ENCODE results near the gene CUEDC1. TPM values are rescaled to one million over a fixed set of nuclear protein-coding genes. Genes with fewer than 3 reads are reported as not detected.
"Not testable (repeated sequence)": the region's sequence is repeated elsewhere in the genome, so short reads cannot be mapped to it uniquely, and the experiment has no call there.

The CUEDC1 gene
- total RNA-seq, 8 experiments from 2014 or later: 6.9 to 37.4 (median 16.3) TPM

DNA sequence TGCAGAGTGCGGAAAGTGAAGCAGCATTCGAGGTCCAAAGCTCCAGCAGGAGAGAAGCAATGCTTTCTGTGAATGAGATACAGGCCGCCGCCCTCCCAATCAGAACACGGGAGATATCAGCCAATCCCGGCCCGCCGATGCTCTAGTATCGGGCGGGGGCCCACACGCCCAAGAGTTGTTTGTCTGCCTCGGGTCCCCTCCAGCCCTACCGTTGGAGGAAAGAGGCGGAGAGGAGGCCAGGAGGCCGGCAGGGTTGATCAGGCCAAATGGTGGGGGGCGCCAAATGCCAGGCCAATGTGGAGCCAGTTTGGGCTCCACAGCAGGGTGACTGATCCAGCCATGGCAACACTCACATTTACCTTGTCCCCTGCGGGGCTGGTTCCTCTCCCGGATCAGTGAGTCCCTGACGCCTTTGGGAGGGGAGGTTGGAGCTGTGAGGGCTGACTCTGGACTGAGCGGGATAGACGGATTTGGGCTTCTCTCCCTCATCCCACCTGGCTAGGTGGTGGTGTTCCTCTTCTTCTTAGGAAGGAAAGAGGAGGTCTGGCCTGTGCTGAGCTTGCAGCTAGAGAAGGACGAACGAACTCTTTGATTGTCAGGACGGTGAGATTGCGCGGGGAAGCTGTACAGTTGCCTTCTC is 10.4 kb upstream of the CUEDC1 start:
- Histone ChIP-seq H3K4me3 (no peak overlapping the region), H3K27ac (no peak overlapping the region), H3K4me1 (replicated peaks in 1 of 2) (no peaks in the 10 kb centered on the region)
- in situ Hi-C loops (cut with MboI; ENCODE audit: low pct_unique_long_range_greater_than_20kb in 2 of 9, low sequenced_read_pairs in 9 of 9, unreplicated experiment in 9 of 9): no loop called here
- WGBS, 10 experiments: 80 to 100% (median 91%) methylated on average over 1 to 18 of the region's 26 CpGs; no CpG with 5 or more reads in 4 of the 10 experiments
- ATAC-seq (replicated peaks in 6 of 8): no peak

DNA sequence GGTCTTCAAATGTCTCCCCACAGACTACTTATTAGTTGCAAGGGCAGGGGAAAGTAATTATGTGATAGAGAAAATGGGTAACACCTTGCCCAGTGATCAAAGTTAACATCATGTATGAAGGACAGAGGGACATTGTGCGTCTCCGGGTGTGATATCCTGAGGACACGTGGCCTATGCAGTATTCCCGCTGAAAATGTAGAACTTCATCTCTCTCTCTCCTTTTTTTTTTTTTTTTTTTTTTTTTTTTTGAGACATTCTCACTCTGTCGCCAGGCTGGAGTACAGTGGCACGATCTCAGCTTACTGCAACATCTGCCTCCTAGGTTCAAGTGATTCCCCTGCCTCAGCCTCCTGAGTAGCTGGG is 7.9 kb upstream of the CUEDC1 start:
- H3K4me3 ChIP-seq: no peak overlapping the region
- no peaks in the 10 kb centered on the region for H3K4me1 ChIP-seq (replicated peaks in 1 of 2)
- ATAC-seq (replicated peaks in 6 of 8): no peak
- no peak overlapping the region for H3K27ac ChIP-seq
- 60 to 100% (median 88%) methylated on average over 1 to 4 of the region's 6 CpGs; no CpG with 5 or more reads in 3 of the 10 experiments for WGBS, 10 experiments
- in situ Hi-C loops (cut with MboI; ENCODE audit: low pct_unique_long_range_greater_than_20kb in 2 of 9, low sequenced_read_pairs in 9 of 9, unreplicated experiment in 9 of 9): no loop called here

DNA sequence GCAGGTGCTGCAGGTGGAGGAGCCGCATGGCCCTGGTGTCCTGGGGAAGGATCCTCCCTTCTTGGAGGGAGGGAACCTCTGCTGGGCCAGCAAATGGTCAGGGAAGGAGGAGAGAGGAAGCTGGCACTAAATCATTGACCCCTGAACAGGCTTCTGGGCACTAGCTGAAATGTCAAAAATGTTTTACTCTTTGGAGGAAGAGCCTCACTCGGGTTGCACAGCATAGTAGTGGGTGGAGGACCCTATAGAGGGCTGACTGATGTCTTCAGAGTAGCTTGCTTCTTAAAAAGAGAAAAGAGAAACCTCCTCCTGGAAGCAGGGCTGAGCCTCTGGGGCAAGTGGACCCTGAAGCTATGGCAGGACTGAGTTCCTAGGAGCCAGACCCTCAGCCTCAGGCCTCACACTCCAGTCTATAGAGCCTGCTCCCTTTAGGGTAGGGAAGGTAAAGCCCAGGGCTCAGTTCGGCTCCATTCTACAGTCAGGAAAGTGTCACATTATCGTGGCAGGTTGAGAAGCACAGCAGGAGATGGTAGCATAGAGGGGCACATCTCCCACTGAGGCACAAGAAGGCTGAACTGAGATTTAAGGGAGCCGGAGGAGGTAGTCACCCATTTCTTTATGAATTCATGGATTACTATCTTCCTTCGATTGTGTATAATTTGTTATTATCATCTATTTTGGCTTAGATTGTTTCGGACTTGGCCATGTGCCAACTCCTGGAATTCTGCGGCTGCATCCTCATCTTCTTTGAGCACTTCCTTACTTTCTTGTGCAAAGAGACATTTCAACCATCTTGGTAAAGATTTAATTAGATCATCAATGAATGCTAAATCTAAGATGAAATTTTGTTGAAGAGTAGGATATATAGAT is 7.3 kb upstream of the CUEDC1 start:
- ATAC-seq (replicated peaks in 6 of 8): no peak
- WGBS, 10 experiments: 33 to 100% (median 81%) methylated on average over 2 to 5 of the region's 8 CpGs; no CpG with 5 or more reads in 1 of the 10 experiments
- no peaks in the 10 kb centered on the region for H3K4me1 ChIP-seq (replicated peaks in 1 of 2)
- H3K4me3 ChIP-seq: no peak overlapping the region
- H3K27ac ChIP-seq: no peak overlapping the region
- in situ Hi-C loops (cut with MboI; ENCODE audit: low pct_unique_long_range_greater_than_20kb in 2 of 9, low sequenced_read_pairs in 9 of 9, unreplicated experiment in 9 of 9): no loop called here

- Histone ChIP-seq H3K4me1 (replicated peaks in 1 of 2) (peaks cover 7 to 11% of the 10 kb centered on the region in 2 donors), H3K27ac (no peak overlapping the region), H3K4me3 (no peak overlapping the region)
- no peak for ATAC-seq (replicated peaks in 6 of 8)
- in situ Hi-C loops (cut with MboI; ENCODE audit: low pct_unique_long_range_greater_than_20kb in 2 of 9, low sequenced_read_pairs in 9 of 9, unreplicated experiment in 9 of 9): no loop called here
- WGBS, 10 experiments: 88 to 100% (median 100%) methylated on average over 1 to 3 of the region's 6 CpGs; no CpG with 5 or more reads in 5 of the 10 experiments
Measured at GRCh38 chr17:57959929-57960328, 4.7 kb upstream of the CUEDC1 start.

GRCh38 chr17:57958391-57958790 is 3.2 kb upstream of the CUEDC1 start:
- in situ Hi-C loops (cut with MboI; ENCODE audit: low pct_unique_long_range_greater_than_20kb in 2 of 9, low sequenced_read_pairs in 9 of 9, unreplicated experiment in 9 of 9); H3K27ac ChIP-seq; H3K4me3 ChIP-seq; ATAC-seq (replicated peaks in 6 of 8): not testable (repeated sequence)
- 58 to 100% (median 96%) methylated on average over 3 to 10 of the region's 15 CpGs; no CpG with 5 or more reads in 2 of the 10 experiments for WGBS, 10 experiments
- H3K4me1 ChIP-seq (replicated peaks in 1 of 2): peaks cover 12 to 20% of the 10 kb centered on the region in 2 donors

GRCh38 chr17:57957886-57958285 is 2.7 kb upstream of the CUEDC1 start:
- in situ Hi-C loops (cut with MboI; ENCODE audit: low pct_unique_long_range_greater_than_20kb in 2 of 9, low sequenced_read_pairs in 9 of 9, unreplicated experiment in 9 of 9): no loop called here
- ATAC-seq (replicated peaks in 6 of 8): no peak
- peaks cover 12 to 25% of the 10 kb centered on the region in 2 donors for H3K4me1 ChIP-seq (replicated peaks in 1 of 2)
- no peak overlapping the region for H3K27ac ChIP-seq
- H3K4me3 ChIP-seq: no peak overlapping the region
- WGBS, 10 experiments: 40 to 100% (median 90%) methylated on average over 1 to 3 of the region's 3 CpGs; no CpG with 5 or more reads in 3 of the 10 experiments

- H3K4me1 ChIP-seq (replicated peaks in 1 of 2): peaks cover 12 to 31% of the 10 kb centered on the region in 2 donors
- WGBS, 10 experiments: 100% methylated on average over 1 to 2 of the region's 8 CpGs; no CpG with 5 or more reads in 5 of the 10 experiments
- H3K4me3 ChIP-seq: no peak overlapping the region
- ATAC-seq (replicated peaks in 6 of 8): no peak
- in situ Hi-C loops (cut with MboI; ENCODE audit: low pct_unique_long_range_greater_than_20kb in 2 of 9, low sequenced_read_pairs in 9 of 9, unreplicated experiment in 9 of 9): no loop called here
- H3K27ac ChIP-seq: no peak overlapping the region
Measured at GRCh38 chr17:57957120-57957850, 2.1 kb upstream of the CUEDC1 start.

DNA sequence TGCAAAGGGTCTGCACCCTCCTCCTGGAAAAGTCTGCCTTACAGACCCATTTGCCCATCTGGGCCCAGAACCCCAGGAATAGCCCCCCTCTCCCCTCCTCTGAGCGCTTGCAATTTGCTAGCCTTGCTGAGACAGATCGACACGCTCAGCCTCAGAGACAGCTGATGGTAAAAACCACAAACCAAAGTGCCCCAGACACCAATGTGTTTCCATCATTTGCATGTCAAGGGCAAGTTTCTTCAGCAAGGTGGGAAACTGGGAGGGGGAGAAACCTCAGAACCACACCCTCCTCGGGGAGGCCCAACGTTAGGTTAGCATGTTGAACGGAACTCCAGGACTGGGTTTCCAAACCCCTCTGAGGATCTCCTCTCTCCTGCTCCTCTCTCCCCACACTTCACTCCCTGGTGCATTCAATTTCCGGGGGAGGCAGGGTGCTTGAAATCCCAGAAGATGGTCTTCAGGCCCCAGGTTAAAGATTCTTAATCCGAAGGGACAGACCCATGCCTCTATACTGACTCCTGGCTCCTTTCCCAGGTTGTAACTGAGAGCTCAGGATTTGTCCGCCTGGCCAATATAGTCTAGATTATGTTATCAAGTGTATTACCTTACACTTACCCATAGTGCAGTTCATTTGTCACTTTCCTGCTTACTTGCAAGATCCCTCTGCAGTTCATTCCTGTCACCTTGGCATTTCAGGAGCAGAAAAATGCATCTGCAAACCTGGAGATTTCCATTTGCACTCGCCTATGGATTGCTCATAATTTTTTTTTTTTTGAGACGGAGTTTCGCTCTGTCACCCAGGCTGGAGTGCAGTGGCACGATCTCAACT is 1.3 kb upstream of the CUEDC1 start:
- peak overlapping the region in 2 of 5 donors; percentile 66 to 80 for H3K4me3 ChIP-seq
- in situ Hi-C loops (cut with MboI; ENCODE audit: low pct_unique_long_range_greater_than_20kb in 2 of 9, low sequenced_read_pairs in 9 of 9, unreplicated experiment in 9 of 9): no loop called here
- WGBS, 10 experiments: 40 to 94% (median 73%) methylated on average over 1 to 7 of the region's 13 CpGs; no CpG with 5 or more reads in 2 of the 10 experiments
- H3K4me1 ChIP-seq (replicated peaks in 1 of 2): peaks cover 12 to 34% of the 10 kb centered on the region in 2 donors
- H3K27ac ChIP-seq: no peak overlapping the region
- no peak for ATAC-seq (replicated peaks in 6 of 8)

- H3K4me1 ChIP-seq (replicated peaks in 1 of 2): peaks cover 18 to 50% of the 10 kb centered on the region in 2 donors
- ATAC-seq (replicated peaks in 6 of 8): peak; percentile 49 to 75 (median 69)
- peak overlapping the region; percentile 66 to 91 (median 74) for H3K4me3 ChIP-seq
- peak overlapping the region; percentile 73 to 95 for H3K27ac ChIP-seq
- in situ Hi-C loops (cut with MboI; ENCODE audit: low pct_unique_long_range_greater_than_20kb in 2 of 9, low sequenced_read_pairs in 9 of 9, unreplicated experiment in 9 of 9): no loop called here
- WGBS, 10 experiments: 0 to 2% (median 0%) methylated on average over 1 to 6 of the region's 85 CpGs; no CpG with 5 or more reads in 7 of the 10 experiments
Measured at GRCh38 chr17:57954397-57955182, 622 bp downstream of the CUEDC1 start.

- in situ Hi-C loops (cut with MboI; ENCODE audit: low pct_unique_long_range_greater_than_20kb in 2 of 9, low sequenced_read_pairs in 9 of 9, unreplicated experiment in 9 of 9): no loop called here
- peak in 1 of 8 experiments; percentile 1 for ATAC-seq (replicated peaks in 6 of 8)
- Histone ChIP-seq H3K4me3 (peak overlapping the region; percentile 66 to 91 (median 74)), H3K4me1 (replicated peaks in 1 of 2) (peaks cover 18 to 52% of the 10 kb centered on the region in 2 donors), H3K27ac (peak overlapping the region in 1 of 2 donors; percentile 95)
- 42 to 100% (median 50%) methylated on average over 1 to 6 of the region's 13 CpGs; no CpG with 5 or more reads in 3 of the 10 experiments for WGBS, 10 experiments
Measured at GRCh38 chr17:57953705-57954396, 1.4 kb downstream of the CUEDC1 start.

DNA sequence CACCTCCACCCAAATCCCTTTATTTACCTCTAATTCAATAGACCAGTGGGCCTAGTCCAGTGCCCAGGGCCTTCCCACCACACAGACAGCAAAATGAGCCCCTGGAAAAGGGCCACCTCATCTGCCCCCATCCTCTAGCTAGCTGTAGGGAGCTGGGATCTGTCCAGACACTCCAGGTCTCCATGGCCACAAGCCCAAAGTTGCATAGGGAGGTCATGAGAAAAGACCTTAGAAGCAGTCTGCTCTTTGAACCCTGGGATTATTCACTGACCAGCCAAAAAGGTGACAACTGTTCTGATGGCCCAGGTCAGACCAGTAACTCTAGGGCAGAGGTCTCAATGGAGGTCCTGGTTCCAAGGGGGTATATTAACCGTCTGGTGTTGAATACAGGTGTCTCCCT is 2.0 kb downstream of the CUEDC1 start:
- Histone ChIP-seq H3K27ac (no peak overlapping the region), H3K4me1 (replicated peaks in 1 of 2) (peaks cover 18 to 58% of the 10 kb centered on the region in 2 donors), H3K4me3 (no peak overlapping the region)
- no peak for ATAC-seq (replicated peaks in 6 of 8)
- in situ Hi-C loops (cut with MboI; ENCODE audit: low pct_unique_long_range_greater_than_20kb in 2 of 9, low sequenced_read_pairs in 9 of 9, unreplicated experiment in 9 of 9): no loop called here
- 40 to 100% (median 72%) methylated on average over 1 of the region's 1 CpG; no CpG with 5 or more reads in 6 of the 10 experiments for WGBS, 10 experiments
